Muscle of arm (tissue), 12 donors: Measurements from ENCODE around the gene WNT3A. TPM values are rescaled to one million over a fixed set of nuclear protein-coding genes. Genes with fewer than 3 reads are reported as not detected.

ENCODE experiments used
- DNase-seq: peaks from one replicate; pipeline ENCODE4 v3.0.0-alpha.2; 2013
- polyA plus RNA-seq, 12 donors: library from polyadenylated mRNA; unstranded; fragments of 120-200 nt; gene quantifications; one replicate each; pipeline ENCODE4 v1.2.1, GENCODE V29; 2013; ENCODE audit not compliant: insufficient read length in 12 of 12

Gene WNT3A
- polyA plus RNA-seq, 12 donors: 0.04 to 2.0 (median 0.38) TPM; not detected in 8

DNA sequence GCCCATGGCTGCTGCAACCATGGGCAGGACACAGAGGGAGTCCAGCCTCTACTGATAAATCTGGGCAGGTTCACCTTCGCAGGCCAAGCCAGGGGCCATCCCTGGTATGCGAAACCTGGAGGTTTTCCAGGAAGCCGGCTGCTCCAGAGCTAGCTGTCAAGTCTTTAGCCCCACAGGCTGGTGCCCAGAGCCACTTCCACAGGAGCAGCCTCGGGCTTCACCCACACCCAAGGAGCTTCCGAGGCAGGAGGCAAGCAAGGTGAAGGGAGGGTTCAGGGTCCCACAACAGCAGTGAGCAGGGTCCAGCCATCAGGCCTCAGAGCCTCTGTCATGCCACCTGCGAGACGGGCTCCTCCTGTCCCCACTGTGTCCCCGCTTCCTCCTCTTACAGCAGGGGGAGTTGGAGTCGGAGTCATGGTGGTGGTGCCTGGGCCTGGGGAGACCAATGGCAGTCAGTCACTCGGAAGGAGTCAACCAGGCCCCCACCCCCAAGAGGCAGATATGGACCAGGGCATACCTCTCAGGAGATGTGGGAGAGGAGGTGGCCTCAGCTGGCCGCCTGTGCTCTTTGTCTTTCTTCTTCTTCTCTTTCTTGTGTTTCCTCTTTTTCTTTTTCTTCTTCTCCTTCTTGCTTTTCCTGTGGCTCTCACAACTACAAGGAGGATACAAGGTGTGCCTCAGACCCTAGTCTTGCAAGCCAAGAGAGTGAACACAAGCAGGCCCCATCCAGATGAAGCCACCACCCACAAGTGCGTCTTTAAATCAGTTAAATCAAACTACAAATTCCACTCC is 94.2 kb downstream of the WNT3A start:
- no peak for DNase-seq

DNA sequence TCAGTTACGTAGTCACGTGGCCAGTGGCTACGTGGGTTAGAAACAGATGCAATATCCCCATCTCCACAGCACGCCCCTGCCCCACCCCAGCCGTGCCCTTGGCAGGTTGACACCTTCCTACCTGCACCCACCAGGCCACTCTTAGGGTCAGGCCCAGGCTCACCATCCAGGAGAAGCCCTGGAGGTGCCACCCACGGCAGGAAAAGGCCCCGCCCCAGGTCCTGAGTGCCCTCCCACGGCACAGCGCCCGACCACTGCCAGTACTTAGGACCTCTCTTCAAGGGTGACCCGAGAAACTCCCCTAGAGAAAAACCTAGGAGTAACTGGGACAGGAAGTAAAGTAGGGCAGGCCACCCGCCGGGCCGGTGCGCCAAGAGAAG is 94.8 kb downstream of the WNT3A start:
- DNase-seq: no peak

DNA sequence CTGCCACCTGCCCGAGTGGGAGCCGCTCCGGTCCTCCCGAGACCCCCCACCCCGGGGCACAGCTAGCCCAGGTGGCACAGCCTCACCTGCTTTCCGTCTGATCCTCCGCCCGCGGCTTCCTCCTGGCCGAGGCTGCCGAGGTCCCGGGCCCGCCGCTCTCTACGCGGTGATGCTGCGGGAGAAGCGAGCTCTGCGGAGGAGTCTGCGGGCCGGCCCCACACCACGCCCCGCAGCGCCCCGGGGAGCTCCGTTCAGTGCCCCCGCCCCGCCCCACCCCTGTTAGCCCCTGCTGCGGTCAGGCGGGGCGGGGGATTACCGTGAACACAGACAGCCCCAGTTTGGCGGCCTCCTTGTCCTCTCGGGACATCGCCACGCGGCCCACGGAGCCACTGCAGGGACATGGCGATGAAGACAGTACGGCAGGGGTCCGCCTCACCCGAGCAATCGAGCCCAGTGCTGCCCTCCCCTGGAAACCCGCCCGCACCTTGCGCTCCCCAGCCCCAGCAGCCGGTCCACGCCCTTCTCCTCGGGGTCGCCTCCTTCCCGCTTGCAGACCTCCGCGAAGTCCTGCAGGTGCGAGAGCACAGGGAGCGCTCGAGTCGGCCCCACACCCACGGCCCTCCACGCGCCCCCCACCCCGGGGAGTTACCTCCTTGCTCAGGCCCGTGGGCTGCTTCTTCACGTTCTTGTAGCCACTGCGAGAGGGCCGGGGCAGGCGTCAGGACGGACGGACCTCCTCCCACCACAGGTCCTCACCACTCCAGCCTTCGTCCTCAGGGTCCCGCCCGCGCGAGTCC is 95.4 kb downstream of the WNT3A start:
- no peak for DNase-seq

DNA sequence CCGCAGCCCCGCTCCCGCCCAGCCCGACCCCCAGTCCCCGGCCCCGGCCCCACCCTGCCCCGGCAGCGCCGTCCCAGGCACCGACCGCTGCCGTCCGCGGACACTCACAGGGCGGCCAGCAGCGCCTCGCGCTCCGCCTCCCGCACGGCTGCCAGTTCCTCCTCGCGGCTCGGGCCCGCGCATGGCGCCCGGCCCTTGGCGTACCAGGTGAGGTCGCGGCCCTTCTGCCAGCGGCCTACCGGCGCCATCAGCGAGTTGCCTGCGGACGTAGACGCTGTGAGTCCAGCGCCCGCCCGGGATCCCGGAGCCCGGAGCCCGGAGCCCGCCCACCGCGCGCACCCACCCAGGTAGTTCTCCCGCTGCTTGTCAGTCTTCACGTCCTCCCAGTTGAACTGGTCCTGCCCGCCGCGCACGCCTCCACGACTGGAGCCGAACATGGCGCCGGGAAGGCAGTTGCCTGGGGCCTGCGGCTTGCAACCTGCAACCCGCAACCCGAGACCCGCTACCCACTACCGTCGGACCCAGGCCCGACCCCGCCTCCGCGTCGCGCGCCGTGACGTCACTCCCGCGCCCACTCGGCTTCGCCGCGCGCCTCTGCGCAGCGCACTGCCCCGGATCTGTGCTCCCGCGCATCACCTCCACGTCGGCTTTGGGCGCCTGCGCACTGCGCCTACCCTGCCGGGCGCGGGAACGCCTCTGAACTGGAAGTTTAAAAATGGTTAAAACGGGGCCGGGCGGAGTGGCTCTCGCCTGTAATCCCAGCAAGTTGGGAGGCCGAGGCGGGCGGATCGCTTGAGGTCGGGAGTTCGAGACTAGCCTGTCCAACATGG is 96.2 kb downstream of the WNT3A start, which contains the start of gene C1orf35:
Gene C1orf35, minus strand, starts transcription at position 535 of the 830 bp plus-strand sequence. Its CDS starts 98 bp downstream, at position 437.
- DNase-seq: peak; percentile 95

DNA sequence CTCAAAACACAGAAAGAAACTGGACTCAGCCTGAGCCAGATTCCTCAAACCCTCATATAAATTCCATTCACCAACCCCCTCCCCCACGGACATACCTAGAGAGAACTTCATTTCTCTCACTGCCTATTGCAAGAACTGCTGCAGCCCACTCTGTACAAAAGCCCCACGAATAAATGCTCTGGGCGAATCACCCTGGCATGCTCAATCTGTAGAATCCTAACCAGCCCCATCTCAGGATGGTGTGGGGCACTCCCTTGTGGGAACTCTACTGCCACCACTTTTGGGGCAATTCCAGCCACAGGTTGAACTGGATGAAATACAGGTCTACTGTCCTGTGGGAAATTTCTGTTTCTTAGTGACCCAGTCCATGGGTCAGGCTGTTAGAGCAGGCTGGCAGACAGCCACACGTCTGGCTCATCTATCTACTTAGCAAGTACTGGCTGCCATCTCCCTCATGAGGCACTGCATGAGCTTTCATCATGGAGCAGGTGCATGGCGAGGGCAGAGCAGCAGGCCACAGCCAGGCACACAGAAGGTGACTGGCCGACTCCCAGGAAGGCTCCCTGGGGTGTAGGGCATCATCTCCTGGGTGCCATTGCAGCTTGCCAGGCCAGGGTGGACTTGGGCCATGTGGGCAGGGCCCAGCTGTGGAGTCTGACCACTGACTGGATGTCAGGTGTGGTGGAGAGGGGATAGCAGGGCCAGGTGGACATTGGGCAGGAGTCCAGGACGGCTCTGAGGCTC is 97.9 kb downstream of the WNT3A start:
- DNase-seq: no peak

DNA sequence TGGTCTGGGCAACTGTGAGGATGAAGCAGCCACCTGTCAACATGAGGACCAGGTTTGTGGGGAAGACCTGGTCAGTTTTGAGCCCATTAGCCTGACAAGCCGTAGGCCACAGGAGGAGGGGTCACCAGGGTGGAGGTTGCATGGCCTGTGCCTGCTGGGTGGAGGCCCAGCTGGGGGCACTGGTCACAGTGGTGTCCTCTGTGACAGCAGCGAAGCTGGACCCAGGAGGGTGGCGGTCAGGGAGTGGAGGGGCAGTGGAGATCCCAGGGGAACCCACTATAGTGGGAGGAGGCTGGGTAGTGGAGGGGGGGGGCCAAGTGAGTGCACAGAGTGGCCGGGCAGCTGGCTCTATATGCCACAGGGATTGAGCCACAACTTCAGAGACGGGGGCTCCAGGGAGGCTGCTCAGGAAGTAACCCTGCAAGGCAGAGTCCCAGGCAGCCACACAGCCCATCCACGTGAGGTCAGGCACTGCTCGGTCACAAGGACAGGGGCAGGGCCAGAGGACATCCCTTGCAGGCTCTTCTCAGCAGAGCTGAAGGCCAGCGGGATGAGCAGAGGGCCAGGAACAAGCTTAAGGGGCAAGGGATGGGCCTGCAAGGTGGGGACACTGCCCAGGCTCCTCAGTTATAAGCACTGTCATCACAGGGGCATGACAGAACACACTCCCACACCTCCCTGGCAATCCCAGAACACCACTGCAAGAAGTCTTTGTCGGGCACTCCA is 98.6 kb downstream of the WNT3A start:
- DNase-seq: no peak

DNA sequence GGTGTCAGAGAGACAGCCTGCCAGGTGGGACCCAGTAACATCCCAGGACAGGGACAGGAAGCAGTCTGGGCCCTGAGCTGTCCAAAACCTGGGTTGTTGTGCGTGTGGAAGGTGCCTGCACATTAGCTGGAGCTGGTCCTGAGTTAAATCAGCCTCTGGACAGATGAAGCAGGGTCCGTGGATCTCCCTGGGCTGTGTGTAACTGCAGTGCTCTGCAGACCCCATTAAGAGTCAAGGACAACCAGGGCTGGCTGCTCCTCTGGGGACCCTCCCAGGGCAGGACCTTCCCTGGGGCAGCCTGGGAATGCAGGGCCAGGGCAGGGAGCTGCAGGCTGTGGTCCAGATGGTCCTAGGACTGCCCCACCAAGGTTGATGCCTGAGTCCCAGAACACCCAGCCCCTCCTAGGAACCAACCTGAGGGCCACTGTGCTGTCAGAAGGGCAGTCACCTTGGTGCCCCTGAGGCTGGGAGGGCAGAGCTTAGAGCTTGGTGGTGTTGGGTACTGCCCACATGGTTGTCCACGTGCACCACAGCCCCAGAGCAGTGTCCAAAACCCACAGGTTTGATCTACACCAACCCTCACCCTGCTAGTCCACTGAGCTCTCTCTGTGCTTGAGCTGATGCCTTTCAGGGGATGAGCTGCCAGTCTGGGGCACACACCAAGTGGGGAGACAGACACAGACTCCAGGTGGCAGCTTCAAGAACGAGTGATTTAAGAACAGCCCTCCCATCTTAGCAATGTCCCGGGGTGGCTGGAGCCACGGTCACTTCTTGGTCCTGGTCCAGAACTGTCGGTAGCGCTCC is 99.4 kb downstream of the WNT3A start:
- DNase-seq: no peak

DNA sequence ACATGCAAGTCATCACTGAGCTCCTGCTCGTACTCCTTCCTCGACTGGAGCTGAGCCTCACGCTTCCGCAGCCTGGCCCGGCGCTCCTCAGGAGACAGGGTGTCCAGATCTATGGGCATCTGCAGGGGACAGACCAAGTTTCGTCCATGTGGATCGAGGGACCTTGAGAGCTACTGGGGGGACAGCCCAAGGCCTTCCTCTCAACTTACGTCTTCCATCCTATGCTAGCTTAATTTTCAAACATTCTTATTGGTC is 99.9 kb downstream of the WNT3A start:
- no peak for DNase-seq

DNA sequence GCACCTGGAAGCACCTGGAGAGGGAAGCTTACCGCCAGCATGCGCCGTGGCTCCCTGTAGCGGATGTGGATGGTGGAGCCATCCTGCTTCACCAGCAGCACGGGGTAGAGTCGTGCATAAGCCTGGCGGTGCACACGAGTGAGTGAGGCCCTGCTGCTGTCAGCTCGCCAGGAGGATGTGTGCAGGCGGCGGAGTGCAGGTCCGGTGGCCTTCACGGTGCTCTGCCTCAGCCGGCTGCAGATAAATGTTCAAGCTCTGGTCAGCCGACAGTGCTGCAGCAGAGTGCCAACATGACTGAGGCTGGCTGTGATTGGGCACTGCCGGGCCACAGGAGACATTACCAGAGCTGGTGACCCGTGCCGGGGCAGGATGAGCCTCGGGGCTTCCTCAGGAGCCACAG is 100.8 kb downstream of the WNT3A start:
- no peak for DNase-seq

DNA sequence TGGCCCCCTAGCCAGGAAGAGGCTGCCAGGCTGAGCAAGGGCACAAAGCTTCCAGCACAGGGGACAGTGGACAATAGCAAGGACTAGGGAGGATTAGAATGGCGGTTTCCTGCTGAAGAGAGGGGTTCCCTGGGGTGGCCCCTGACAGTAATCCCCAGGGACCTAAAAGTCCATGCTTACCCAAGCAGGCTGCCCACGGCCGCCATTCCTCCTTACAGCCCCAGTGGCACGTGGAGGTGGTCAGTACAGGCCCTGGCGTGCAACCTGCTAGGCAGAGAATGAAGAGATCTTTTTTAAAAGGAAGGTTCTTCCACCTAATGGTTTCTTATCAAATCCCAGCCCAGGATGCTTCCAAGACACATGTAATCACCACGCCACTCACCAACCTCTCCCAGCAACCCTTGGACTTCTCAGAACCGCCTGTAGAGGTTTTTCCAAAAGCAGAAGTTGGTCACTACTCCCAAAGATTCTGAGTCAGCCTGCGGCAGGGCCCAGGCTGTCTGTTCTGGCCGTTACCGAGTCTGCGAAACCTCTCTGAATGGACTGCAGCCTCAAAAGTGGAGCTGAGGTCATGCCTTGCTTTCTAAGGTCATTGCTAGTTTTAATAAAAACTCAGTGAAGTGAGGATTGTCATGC is 101.4 kb downstream of the WNT3A start:
- DNase-seq: no peak

DNA sequence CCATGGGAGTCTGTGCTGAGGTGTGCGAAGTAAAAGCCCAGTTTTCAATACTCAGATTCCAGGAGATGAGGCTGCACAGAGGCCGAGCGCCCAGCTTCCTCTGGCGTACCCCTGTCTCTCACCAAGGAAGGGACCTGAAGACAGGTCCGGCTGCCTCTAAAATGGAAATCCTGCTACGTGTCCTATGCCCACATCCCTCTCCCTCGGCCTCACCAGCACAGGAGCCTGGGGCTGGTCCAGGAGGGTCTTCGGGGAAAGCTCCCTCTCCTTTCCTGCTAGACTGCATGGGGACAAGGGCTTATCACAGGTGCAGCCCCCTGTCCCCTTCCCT is 101.9 kb downstream of the WNT3A start:
- no peak for DNase-seq

DNA sequence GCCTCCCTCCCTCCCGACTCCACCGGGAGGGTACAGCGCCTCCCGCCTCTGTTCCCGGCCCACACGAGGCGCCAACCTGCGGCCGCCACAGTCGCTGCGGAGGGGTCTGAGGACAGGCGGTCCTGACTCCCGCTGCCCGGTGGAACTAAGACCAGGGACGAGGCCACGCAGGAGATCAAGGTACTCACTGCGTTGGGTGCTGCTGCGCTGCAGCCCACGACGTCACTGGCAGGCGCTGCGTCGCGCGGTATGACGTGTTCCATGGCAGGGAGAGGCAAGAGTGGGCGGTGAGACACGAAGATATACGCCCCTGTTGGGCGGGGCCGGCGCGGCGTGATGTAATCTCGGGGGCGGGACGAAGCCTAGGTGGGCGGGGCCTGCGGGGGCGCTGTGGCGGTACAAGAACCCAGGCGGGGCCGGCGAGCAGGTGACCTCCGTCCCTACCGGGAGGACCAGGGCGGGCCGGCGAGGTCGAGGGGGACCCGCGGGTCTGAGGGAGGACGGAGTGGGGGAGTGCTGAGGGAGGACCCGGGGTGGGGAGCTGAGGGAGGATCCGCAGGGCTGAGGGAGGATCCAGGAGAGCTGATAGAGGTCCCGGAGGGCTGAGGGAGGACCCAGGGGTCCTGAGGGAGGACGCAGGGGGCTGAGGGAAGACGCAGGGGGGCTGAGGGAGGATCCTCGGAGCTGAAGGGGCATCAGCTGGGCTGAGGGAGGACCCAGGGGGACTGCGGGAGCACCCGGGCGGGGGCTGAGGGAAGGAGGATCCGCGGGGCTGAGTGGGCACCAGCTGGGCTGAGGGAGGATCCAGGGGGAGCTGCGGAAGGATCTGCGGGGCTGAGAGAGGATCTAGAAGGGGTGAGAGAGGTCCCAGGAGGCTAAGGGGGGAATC is 102.5 kb downstream of the WNT3A start, which contains the start of gene MRPL55:
Gene MRPL55, minus strand, starts transcription at position 227 of the 889 bp plus-strand sequence. CDS start 1,039 bp downstream, outside the sequence.
- DNase-seq: peak; percentile 99

DNA sequence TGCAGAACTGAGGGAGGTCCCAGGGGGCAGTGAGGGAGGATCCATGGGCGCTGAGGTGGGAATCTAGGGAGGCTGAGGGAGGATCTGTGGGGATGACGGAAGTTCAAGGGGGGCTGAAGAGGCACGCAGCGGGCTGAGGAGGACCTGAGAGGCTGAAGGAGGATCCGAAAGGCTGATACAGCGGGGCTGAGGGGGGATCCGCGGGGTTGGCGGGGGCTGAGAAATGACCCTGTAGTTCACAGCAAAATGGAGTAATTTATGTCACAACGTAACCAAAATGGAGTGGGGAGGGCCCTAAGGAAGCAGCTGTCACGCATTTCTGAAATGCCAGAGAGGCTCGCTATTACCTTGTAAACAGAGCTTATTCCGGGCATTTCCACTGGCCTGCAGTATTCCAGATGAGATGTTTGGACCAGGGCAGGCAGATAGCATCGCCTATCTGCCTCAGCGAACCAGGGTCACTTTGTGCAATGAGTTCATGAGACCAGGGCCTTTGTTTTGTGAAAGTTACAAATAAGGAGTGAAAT is 103.2 kb downstream of the WNT3A start:
- DNase-seq: no peak

DNA sequence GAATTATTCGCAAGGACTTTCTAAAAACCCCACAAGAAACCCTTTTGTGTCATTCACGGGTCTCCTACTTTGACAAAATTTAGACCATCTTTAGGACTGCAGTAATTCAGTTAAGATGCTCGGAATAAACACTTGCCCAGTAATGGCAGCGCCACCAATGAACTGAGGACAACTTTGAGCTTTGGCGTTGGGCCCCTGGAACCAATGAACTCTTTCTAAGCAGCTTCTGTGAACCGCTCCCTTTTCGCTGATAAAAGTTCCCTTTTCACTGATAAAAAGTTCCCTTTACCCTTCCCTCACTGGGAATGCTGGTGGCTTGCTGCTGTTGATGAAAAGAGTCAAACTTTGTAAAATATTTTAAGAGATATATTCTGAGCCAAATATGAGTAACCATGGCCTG is 103.8 kb downstream of the WNT3A start:
- DNase-seq: no peak
